Measurements from ENCODE around the gene IRX2.

DNA sequence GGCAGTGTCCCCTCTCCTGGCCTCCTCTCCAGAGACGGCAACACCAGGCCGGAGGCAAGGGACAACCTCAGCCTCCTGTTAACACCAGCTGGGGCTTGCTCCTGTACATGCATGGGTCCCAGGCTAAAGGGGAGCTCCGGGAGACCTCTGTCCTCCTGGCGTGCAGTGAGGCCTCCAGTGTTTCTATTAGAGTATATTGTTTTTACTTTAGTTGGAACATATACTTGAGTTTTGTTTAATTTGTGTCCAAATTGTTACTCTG, 12.0 kb upstream of the IRX2 start:
- TF ChIP-seq, protein P1, sequence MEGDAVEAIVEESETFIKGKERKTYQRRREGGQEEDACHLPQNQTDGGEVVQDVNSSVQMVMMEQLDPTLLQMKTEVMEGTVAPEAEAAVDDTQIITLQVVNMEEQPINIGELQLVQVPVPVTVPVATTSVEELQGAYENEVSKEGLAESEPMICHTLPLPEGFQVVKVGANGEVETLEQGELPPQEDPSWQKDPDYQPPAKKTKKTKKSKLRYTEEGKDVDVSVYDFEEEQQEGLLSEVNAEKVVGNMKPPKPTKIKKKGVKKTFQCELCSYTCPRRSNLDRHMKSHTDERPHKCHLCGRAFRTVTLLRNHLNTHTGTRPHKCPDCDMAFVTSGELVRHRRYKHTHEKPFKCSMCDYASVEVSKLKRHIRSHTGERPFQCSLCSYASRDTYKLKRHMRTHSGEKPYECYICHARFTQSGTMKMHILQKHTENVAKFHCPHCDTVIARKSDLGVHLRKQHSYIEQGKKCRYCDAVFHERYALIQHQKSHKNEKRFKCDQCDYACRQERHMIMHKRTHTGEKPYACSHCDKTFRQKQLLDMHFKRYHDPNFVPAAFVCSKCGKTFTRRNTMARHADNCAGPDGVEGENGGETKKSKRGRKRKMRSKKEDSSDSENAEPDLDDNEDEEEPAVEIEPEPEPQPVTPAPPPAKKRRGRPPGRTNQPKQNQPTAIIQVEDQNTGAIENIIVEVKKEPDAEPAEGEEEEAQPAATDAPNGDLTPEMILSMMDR (IDR thresholded peaks at IDR 0.05), result no peak
- no peak for TF ChIP-seq EP300 (IDR thresholded peaks at IDR 0.05)
- TF ChIP-seq POLR2AphosphoS5 (IDR thresholded peaks at IDR 0.05), result no peak
- no peak for TF ChIP-seq POLR2A (IDR thresholded peaks at IDR 0.05)

Measured in stomach (tissue), 4 donors.